GM23248 (cell line): ENCODE measurements around the gene CASZ1.

ENCODE experiments used
- EZH2 ChIP-seq: fragments of 200-600 bp; sonication (generic); IDR thresholded peaks from 2 replicates; pipeline ENCODE4 v1.6.1; 2018; ENCODE audit warnings: antibody characterized with exemption, mild to moderate bottlenecking; ENCODE audit not compliant: insufficient read depth, poor library complexity, severe bottlenecking
- EZH2phosphoT487 ChIP-seq: fragments of 200-600 bp; sonication (generic); IDR thresholded peaks from 2 replicates; pipeline ENCODE4 v1.6.1; 2018; ENCODE audit warnings: antibody characterized with exemption, moderate library complexity, mild to moderate bottlenecking, low read depth; ENCODE audit not compliant: insufficient read depth

DNA sequence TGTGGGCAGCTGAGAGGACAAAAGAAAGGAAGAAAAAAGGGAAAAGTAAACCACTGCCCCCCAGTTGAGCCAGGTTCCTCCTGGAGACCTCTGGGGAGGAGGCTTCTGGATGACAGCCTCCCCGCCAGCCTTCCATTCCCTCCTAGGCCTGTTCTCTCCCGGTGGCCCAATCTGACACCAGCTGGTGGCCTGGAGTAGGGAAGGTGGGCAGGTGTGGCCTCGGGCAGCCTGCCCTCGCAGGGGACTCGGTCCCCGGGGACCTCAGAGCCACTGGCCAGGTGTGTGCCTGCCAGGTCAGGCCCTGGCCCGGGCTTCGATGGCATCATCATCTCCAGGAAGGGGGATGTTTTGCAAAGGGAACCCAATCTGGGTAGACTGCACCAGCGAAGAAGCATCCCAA is 159.0 kb downstream of the CASZ1 start:
- TF ChIP-seq EZH2phosphoT487, result no peak
- TF ChIP-seq EZH2, result no peak
